SK-N-SH (cell line): ENCODE results near the gene TUBGCP5.

Experiments used
- ELF1 ChIP-seq: IDR thresholded peaks from 2 replicates; pipeline ENCODE4 v1.4.0; 2012
- EP300 ChIP-seq, 2 experiments: IDR thresholded peaks; 2 replicates each; pipeline versions ENCODE4 v1.4.0 to v1.6.1; 2012; ENCODE audit warnings: borderline replicate concordance in 1 of 2, low read depth in 1 of 2, low read length in 1 of 2
- EZH2phosphoT487 ChIP-seq: fragments of 200-600 bp; sonication (generic); IDR thresholded peaks from 2 replicates; pipeline ENCODE4 v1.6.1; 2017; ENCODE audit warnings: low read depth, mixed run types, mild to moderate bottlenecking, antibody characterized with exemption, moderate library complexity, borderline replicate concordance
- MAX ChIP-seq: IDR thresholded peaks from 2 replicates; pipeline ENCODE4 v1.4.0; 2012; ENCODE audit warnings: low read depth
- MXI1 ChIP-seq: IDR thresholded peaks from 2 replicates; pipeline ENCODE4 v1.6.1; 2012; ENCODE audit warnings: mild to moderate bottlenecking, low read depth, low read length, improper control_type of control experiment
- PBX3 ChIP-seq: IDR thresholded peaks from 2 replicates; pipeline ENCODE4; 2012
- RAD21 ChIP-seq: IDR thresholded peaks from 2 replicates; pipeline ENCODE4 v1.6.1; 2012; ENCODE audit warnings: mild to moderate bottlenecking, low read length
- REST ChIP-seq: IDR thresholded peaks from 2 replicates; pipeline ENCODE4 v1.6.1; 2012; ENCODE audit warnings: mild to moderate bottlenecking, low read depth, low read length, moderate library complexity
- SIN3A ChIP-seq: IDR thresholded peaks from 2 replicates; pipeline ENCODE4 v1.6.1; 2012; ENCODE audit warnings: low read depth, mild to moderate bottlenecking, low read length, moderate library complexity, borderline replicate concordance
- TAF1 ChIP-seq: IDR thresholded peaks from 2 replicates; pipeline ENCODE4 v1.6.1; 2012; ENCODE audit warnings: low read depth, mild to moderate bottlenecking, low read length, moderate library complexity, borderline replicate concordance
- TCF12 ChIP-seq: IDR thresholded peaks from 2 replicates; pipeline ENCODE4 v1.4.0; 2012
- ZBTB33 ChIP-seq: IDR thresholded peaks from 2 replicates; pipeline ENCODE4 v1.4.0; 2012; ENCODE audit warnings: low read depth, borderline replicate concordance
- TF ChIP-seq, protein P1 (sequence below): fragments of 200-600 bp; sonication (generic); IDR thresholded peaks from 2 replicates; pipeline ENCODE4 v1.6.1; 2017; ENCODE audit warnings: antibody characterized with exemption, mild to moderate bottlenecking, moderate library complexity

GRCh38 chr15:22968366-22968765 lies 71.0 kb downstream of the TUBGCP5 start:
- TF ChIP-seq, protein P1, sequence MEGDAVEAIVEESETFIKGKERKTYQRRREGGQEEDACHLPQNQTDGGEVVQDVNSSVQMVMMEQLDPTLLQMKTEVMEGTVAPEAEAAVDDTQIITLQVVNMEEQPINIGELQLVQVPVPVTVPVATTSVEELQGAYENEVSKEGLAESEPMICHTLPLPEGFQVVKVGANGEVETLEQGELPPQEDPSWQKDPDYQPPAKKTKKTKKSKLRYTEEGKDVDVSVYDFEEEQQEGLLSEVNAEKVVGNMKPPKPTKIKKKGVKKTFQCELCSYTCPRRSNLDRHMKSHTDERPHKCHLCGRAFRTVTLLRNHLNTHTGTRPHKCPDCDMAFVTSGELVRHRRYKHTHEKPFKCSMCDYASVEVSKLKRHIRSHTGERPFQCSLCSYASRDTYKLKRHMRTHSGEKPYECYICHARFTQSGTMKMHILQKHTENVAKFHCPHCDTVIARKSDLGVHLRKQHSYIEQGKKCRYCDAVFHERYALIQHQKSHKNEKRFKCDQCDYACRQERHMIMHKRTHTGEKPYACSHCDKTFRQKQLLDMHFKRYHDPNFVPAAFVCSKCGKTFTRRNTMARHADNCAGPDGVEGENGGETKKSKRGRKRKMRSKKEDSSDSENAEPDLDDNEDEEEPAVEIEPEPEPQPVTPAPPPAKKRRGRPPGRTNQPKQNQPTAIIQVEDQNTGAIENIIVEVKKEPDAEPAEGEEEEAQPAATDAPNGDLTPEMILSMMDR: no peak
- TF ChIP-seq EZH2phosphoT487 (no peak), MAX (no peak), SIN3A (no peak), MXI1 (no peak), EP300 (IDR thresholded peaks at IDR 0.05; ENCODE audit: borderline replicate concordance in 1 of 2, low read depth in 1 of 2, low read length in 1 of 2) (no peak), ZBTB33 (no peak), REST (no peak), ELF1 (no peak), TCF12 (no peak), PBX3 (peak; percentile 51), RAD21 (no peak), TAF1 (no peak)
